Lower lobe of right lung (tissue), 2 donors: ENCODE results near the gene GTPBP4. TPM values are rescaled to one million over a fixed set of nuclear protein-coding genes. Genes with fewer than 3 reads are reported as not detected.
A peak's percentile ranks its signal among the peaks of the same experiment; 100 is the strongest.

Experiments used
- ATAC-seq, 2 donors: fragments of 200-7000 bp; cut with Tn5 transposase; one replicate each; pipeline ENCODE4 v1.9.1; 2020 to 2022; ENCODE audit warnings: mild to moderate bottlenecking in 2 of 2, moderate library complexity in 2 of 2
- DNase-seq: peaks from one replicate; pipeline ENCODE4 v3.0.0-alpha.2; 2020
- H3K27ac ChIP-seq: fragments of 200-600 bp; one replicate; pipeline ENCODE4 v1.8.0; 2022
- H3K27me3 ChIP-seq: fragments of 200-600 bp; one replicate; pipeline ENCODE4 v1.8.0; 2022; ENCODE audit warnings: low read depth
- H3K36me3 ChIP-seq: fragments of 200-600 bp; one replicate; pipeline ENCODE4 v1.8.0; 2022; ENCODE audit warnings: mild to moderate bottlenecking
- H3K4me1 ChIP-seq: fragments of 200-600 bp; one replicate; pipeline ENCODE4 v1.8.0; 2022
- H3K4me3 ChIP-seq: fragments of 200-600 bp; one replicate; pipeline ENCODE4 v1.8.0; 2022; ENCODE audit warnings: mild to moderate bottlenecking
- H3K9me3 ChIP-seq: fragments of 200-600 bp; one replicate; pipeline ENCODE4 v1.8.0; 2022
- intact Hi-C: fragments of 100-400 bp; cut with DNase I; formaldehyde crosslinking; loops from one replicate; pipeline ENCODE4 v1.11.0; 2022
- long read RNA-seq: library from polyadenylated mRNA; unstranded; transcript quantifications from one replicate; pipeline ENCODE4 v2.0.0, GENCODE V29; 2021
- total RNA-seq: library from RNA; stranded (reverse); fragmentation: NEBNext Ultra II Directional; extraction: Animal tissue kit (Norgen Biotek cat#: 25700); gene quantifications from one replicate; pipeline ENCODE4 v1.2.1, GENCODE V29; 2021
- TF ChIP-seq, protein P1 (sequence below): fragments of 200-600 bp; IDR thresholded peaks from one replicate; pipeline ENCODE4 v1.8.0; 2022; ENCODE audit warnings: antibody characterized with exemption, mild to moderate bottlenecking
- donor health status: DM: no; HTN: yes; CAD: no; lungs with severe emphysema.

The GTPBP4 gene
- 28.9 TPM for total RNA-seq
- long read RNA-seq, full-length matches to known transcripts = 31 of 54 reads
- long read RNA-seq, partial matches to known transcripts = 13 of 54 reads
- long read RNA-seq, other reads (novel, unspliced or antisense) = 10 of 54 reads

DNA sequence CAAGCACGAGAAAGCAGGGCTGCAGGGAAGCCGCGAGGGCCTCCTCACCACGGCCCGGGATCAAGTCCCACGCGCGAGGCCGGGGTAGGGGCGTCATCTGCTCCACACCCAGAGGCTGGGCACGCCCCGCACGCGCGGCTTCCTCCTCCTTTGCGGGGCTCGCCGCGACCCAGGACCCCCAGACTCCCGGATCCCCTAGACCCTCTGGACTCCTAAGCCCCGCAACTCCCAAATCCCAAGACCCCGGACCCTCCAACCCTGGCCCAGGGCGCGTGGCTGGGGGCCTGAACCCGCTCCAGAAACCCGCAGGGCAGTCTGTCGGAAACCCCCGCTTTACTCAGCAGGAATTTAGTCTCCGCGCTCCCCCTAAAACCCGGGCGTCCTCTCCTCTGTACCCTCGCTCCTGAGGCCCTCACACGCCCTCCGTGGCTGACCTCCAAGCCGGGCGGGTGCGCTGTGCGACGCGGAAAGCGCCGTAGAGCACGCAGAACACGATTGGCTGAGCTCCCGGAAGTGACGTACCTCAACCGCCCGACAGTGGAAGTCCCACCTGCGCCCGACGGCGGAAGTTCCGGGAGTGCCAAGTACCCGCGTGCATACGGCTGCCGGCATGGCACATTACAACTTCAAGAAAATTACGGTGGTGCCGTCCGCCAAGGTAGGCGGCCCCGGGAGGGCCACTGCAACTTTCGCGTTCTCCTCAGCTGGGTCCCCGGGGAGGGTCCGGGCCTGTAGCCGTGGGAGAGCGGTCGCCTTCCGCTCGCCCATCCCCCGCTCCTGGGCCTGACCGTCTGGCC is at the start of gene GTPBP4:
Gene GTPBP4, plus strand, starts transcription at position 565 of the 797 bp plus-strand sequence. Its CDS starts 46 bp downstream, at position 611.
- intact Hi-C loops = no loop called here
- H3K9me3 ChIP-seq = no peaks in the 10 kb centered on the region
- peaks cover 42% of the 10 kb centered on the region for H3K4me1 ChIP-seq

GRCh38 chr10:938941-939678 is 49.1 kb upstream of the GTPBP4 start:
- Histone ChIP-seq H3K4me1 (peaks cover 5% of the 10 kb centered on the region), H3K9me3 (no peaks in the 10 kb centered on the region), H3K27ac (no peak overlapping the region), H3K36me3 (no peaks in the 10 kb centered on the region), H3K27me3 (no peaks in the 10 kb centered on the region), H3K4me3 (no peak overlapping the region)
- ATAC-seq (no peak), DNase-seq (no peak)
- TF ChIP-seq, protein P1, sequence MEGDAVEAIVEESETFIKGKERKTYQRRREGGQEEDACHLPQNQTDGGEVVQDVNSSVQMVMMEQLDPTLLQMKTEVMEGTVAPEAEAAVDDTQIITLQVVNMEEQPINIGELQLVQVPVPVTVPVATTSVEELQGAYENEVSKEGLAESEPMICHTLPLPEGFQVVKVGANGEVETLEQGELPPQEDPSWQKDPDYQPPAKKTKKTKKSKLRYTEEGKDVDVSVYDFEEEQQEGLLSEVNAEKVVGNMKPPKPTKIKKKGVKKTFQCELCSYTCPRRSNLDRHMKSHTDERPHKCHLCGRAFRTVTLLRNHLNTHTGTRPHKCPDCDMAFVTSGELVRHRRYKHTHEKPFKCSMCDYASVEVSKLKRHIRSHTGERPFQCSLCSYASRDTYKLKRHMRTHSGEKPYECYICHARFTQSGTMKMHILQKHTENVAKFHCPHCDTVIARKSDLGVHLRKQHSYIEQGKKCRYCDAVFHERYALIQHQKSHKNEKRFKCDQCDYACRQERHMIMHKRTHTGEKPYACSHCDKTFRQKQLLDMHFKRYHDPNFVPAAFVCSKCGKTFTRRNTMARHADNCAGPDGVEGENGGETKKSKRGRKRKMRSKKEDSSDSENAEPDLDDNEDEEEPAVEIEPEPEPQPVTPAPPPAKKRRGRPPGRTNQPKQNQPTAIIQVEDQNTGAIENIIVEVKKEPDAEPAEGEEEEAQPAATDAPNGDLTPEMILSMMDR = no peak
- intact Hi-C loops = no loop called here

More for the DNA sequence above, at the start of gene GTPBP4:
- DNase-seq (peak; percentile 99), ATAC-seq (peak; percentile 93 to 97)
- Histone ChIP-seq H3K4me3 (peak within 1 kb of the TSS; percentile 97), H3K27me3 (no peaks in the 10 kb centered on the region), H3K36me3 (peaks cover 9% of the 10 kb centered on the region), H3K27ac (peak within 1 kb of the TSS; percentile 96)
- TF ChIP-seq, protein P1 = peak; percentile 18

GRCh38 chr10:943334-944033 is 44.8 kb upstream of the GTPBP4 start:
- intact Hi-C loops = no loop called here
- TF ChIP-seq, protein P1 = no peak

DNA sequence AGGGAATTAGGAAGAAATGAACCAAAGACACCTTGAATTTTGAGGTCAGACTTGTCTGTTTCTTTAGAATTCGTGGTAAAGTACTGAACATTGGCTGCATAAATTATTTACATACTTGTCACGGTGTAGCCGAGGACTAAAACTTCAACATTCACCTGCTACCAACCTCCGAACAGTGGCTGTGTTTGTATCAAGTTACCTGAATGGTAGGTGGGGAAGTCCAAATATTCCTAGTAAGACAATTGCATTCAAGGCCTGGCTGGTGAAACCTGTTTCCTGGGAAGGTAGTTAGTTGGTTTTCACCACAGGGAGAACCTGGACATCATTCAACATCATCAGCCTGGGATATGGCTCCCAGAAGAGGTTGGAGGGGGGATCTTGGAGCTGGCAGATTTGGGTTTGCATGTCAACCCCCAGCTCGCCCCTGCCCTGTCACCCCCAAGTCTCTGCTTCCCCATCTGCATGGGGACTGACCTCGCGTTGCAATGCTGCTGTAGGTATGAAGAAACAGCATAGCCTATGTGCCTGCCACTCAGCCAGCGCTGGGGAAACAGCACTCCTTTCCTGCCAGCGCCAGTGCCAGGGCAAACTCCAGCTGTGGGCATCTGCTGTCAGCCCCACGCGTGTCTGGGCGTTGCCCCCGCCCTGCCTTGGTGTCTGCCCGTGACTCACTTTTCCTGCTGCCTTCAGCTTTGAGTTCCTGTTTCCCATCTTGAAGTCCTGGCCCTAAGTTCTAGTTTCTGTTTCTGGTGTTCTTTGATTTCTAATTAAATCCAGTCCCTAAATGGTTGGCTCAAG is 44.0 kb upstream of the GTPBP4 start:
- peak; percentile 90 for DNase-seq
- TF ChIP-seq, protein P1 = no peak
- Histone ChIP-seq H3K9me3 (no peaks in the 10 kb centered on the region), H3K4me1 (peaks cover 10% of the 10 kb centered on the region), H3K4me3 (no peak overlapping the region), H3K27me3 (no peaks in the 10 kb centered on the region), H3K27ac (peak overlapping the region; percentile 73), H3K36me3 (no peaks in the 10 kb centered on the region)
- intact Hi-C loops = no loop called here
- ATAC-seq = peak; percentile 87 to 92

More at GRCh38 chr10:943334-944033, 44.8 kb upstream of the GTPBP4 start:
- ATAC-seq = no peak
- H3K36me3 ChIP-seq = no peaks in the 10 kb centered on the region
- DNase-seq = no peak
- peak overlapping the region; percentile 73 for H3K27ac ChIP-seq
- H3K4me1 ChIP-seq = peaks cover 10% of the 10 kb centered on the region
- no peaks in the 10 kb centered on the region for H3K27me3 ChIP-seq
- H3K9me3 ChIP-seq = no peaks in the 10 kb centered on the region
- H3K4me3 ChIP-seq = no peak overlapping the region
